Fibroblast of villous mesenchyme (primary cell): Measurements from ENCODE around the gene PDZD2. TPM values are rescaled to one million over a fixed set of nuclear protein-coding genes. Genes with fewer than 3 reads are reported as not detected.
"Not testable (repeated sequence)": the region's sequence is repeated elsewhere in the genome, so short reads cannot be mapped to it uniquely, and the experiment has no call there.

Experiments
- DNase-seq: peaks from one replicate; pipeline ENCODE4 v3.0.0-alpha.2; 2010; ENCODE audit warnings: low read depth
- H3K4me3 ChIP-seq: 2 replicates; pipeline ENCODE4 v1.5.1; 2011; ENCODE audit warnings: low read depth, mild to moderate bottlenecking, low read length
- total RNA-seq: library from RNA; depleted of rRNA; stranded (reverse); fragments of >200 nt; gene quantifications from 2 replicates; pipeline ENCODE4 v1.2.3, GENCODE V29; 2012
- TF ChIP-seq, protein P1 (sequence below): IDR thresholded peaks from 2 replicates; pipeline ENCODE4 v1.5.1; 2012; ENCODE audit warnings: low read depth, mild to moderate bottlenecking, low read length; ENCODE audit not compliant: insufficient read depth

The PDZD2 gene
- 0.97 and 2.6 TPM in 2 replicates for total RNA-seq

DNA sequence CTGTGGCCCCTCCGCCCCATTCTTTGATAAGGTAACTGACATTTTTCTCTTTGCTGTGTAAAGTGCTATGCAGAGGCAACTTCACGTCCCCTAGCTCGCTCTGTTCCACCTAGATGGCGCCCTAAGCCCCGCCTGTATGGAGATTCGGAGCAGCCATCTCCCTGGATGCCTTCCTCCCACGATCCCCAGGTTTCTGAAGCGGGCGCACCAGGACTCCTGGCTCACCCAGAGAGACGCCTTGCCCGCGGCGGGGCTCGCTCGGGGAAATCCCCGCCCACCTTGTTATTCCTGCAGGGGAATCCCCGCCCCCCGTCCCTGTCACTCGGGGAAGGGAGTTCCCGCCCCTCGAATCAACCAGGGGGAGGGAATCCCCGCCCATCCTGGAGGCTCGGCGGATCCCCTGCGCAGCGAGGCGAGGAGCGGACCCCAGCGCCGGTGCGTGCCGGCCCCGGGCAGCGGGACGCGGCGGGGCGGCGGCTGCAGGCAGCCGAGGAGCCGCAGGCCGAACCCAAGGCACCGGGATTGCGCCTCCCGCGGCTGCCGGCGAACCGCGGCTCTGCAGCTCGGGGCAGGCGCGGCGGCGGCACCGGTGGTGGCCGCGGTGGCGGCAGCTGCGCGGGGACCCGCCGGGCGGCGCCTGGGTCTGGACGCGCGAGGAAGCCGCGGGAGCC lies at the start of gene PDZD2:
Gene PDZD2, plus strand, starts transcription at position 384 of the 671 bp plus-strand sequence.
- peak; percentile 34 for DNase-seq
- TF ChIP-seq, protein P1, sequence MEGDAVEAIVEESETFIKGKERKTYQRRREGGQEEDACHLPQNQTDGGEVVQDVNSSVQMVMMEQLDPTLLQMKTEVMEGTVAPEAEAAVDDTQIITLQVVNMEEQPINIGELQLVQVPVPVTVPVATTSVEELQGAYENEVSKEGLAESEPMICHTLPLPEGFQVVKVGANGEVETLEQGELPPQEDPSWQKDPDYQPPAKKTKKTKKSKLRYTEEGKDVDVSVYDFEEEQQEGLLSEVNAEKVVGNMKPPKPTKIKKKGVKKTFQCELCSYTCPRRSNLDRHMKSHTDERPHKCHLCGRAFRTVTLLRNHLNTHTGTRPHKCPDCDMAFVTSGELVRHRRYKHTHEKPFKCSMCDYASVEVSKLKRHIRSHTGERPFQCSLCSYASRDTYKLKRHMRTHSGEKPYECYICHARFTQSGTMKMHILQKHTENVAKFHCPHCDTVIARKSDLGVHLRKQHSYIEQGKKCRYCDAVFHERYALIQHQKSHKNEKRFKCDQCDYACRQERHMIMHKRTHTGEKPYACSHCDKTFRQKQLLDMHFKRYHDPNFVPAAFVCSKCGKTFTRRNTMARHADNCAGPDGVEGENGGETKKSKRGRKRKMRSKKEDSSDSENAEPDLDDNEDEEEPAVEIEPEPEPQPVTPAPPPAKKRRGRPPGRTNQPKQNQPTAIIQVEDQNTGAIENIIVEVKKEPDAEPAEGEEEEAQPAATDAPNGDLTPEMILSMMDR: peak; percentile 36
- peak within 1 kb of the TSS; percentile 64 for H3K4me3 ChIP-seq

DNA sequence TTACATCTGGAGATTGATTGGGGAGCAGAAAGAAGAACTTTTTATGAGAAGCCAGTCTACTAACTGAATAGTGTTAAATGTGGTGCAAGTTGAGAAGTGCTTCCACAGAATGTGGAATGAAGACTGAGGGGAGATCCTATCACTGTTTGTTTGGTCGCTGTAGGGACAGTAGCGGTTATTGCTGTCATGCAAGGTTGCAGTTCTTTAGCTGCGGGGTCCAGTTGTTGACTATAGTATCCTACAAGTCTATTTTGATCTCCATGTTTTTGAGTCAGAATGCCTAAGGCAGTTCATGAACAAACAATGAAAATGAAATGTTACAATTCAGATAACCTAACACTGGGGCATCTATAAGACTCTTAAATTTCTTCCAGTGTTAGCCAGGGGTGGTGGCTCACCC lies 45.3 kb upstream of the PDZD2 start:
- no peak overlapping the region for H3K4me3 ChIP-seq
- TF ChIP-seq, protein P1: no peak
- no peak for DNase-seq

DNA sequence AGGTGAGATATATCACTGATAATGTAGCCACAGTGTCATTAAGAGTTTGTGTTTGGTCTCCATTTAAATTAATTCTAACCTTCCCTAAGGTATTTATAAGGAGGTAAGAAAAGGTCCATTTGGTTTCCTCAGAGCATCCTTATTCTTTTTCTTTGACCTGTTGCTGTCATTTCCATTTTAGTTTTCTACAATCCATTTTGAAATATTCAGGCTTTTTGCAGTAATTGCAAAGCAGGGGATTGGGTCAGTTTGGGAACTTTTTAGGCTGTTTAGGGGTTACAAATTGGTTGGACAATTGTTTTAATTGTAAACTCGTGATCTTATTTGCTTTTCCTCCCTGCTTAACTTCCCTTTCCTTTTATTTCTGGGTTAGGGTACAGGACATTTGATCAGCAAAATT lies 42.6 kb upstream of the PDZD2 start:
- H3K4me3 ChIP-seq: no peak overlapping the region
- TF ChIP-seq, protein P1: no peak
- DNase-seq: no peak

DNA sequence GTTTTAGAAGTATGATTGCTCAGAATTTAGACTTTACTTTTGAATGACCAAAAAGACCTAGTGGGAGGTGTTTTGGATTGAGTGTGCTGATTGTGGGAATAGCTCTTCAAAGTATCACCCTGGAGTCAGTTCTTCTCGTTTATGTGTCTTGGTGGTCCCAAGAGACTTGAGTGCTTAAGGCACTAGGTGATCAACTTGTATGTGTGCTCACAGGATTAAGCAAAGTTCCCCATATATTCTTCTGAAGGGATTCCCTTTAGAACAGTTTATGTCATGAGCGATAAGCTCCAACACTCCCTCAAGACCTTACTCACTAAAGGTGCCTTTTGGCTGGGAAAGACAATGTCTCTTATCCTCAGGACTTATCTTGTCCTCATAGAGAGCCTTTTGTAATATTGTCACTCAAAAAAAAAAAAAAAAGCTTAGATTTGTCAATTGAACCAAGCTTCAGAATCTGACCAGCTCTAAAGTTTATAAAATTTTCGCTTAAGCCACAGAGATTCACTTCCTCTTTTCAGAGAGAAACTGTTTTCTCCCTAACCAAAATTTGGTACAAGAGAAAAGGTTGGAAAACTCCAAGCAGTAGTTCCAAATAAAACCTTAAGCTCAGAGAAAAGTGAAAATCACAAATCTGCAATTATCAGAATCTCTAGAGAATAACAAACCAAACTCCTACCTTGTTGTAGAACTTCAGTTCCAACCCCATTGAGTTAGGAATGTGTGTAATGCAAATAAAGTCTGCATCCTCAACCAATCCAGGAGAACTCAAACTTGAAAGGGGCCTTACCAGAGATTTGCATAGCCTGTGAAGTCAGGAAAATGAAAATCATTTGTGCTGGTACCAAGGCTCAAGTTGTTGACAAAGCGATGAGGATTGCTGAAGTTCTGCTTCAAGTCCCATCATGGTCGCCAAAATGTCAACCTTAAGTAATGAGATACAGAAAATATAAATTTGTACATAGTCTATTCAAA lies 40.0 kb upstream of the PDZD2 start:
- no peak for DNase-seq
- TF ChIP-seq, protein P1: no peak
- H3K4me3 ChIP-seq: no peak overlapping the region

DNA sequence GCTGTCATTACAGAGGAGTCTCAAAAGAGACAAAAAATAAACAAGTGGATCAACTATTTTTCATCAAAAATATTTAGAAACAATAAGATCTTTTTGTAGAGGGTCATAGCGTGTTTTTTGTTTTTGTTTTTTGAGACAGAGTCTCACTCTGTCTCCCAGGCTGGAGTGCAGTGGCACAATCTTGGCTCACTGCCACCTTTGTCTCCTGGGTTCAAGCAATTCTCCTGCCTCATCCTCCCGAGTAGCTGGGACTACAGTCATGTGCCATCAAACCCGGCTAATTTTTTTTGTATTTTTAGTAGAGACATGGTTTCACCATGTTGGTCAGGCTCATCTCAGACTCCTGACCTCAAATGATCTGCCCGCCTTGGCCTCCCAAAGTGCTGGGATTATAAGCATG lies 36.6 kb upstream of the PDZD2 start:
- DNase-seq, H3K4me3 ChIP-seq: not testable (repeated sequence)

DNA sequence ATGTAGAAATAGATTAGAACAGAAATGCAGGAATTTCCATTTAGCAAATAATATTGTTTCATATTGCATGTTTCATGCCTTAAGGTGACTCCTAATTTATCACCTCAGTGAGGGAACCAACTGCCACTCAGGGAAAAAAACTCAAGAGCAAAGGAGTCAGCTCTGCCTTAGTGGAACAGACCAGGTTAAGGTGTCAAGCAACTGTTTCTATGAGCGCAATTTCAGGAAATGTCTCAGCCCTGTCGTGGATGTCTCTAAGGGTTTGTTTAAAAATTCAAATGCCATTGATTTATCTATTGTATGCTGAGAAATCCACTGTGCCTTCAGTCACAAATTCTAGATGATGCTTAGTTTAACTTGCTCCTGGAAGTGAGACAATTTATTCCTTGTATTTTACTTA lies 34.7 kb upstream of the PDZD2 start:
- TF ChIP-seq, protein P1: no peak
- H3K4me3 ChIP-seq: no peak overlapping the region
- no peak for DNase-seq

DNA sequence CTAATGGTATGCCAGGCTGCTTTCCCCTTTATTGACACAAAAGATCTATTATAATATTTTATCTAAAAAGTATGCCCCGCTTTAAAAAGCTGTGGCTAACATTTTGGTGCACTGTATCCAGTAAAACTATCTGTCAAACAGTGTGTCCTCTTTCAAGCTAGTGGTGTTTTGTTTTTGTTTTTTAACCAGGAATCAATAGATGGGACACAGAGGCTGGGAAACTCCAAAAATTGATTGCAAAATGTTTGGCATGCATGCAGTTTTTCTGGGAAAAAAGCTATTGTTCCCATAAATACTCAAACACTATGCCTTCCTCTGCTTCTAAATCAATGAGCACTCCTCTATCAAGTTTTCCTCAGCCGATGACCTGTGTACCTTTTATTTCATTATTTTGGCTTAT lies 34.3 kb upstream of the PDZD2 start:
- TF ChIP-seq, protein P1: no peak
- DNase-seq: no peak
- H3K4me3 ChIP-seq: no peak overlapping the region
